ENCODE measurements around the gene MEGF6. TPM values are rescaled to one million over a fixed set of nuclear protein-coding genes. Genes with fewer than 3 reads are reported as not detected.

Gene MEGF6
- total and polyA plus RNA-seq, 2 donors (not counting 1 experiment from before 2014, with no cell fraction given), result 43.2 to 77.3 TPM

DNA sequence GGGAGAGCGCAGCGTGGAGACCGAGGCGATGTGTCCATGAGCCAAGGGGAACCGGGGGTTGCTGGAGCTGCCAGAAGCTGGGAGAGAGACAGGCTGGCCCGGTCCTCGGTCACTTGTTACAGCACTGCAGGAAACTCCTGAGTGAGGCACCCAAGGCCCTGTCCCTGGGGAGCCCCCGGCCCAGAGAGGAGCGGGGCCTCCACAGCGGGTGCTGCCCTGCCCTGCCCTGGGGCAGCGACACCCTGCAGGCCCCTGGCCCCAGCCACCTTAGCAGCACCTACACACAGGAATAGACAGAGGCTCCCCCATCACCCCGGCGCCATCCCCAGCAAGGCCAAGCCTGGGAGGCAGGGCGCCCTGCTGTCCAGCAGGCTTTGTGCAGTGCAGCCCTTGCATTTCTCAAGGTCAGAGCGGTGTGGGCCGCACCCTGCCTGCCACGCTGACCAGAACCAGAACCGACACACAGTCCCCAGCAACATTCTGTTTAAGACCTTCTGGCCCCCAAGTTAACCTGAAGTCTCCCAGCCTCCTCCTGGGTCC, 6.6 kb upstream of the MEGF6 start:
- H3K4me1 ChIP-seq (ENCODE audit: control insufficient read depth in 2 of 2, insufficient read depth in 2 of 2, low read length in 2 of 2), result peaks cover 0 to 12% of the 10 kb centered on the region in 2 donors
- H2AFZ ChIP-seq (ENCODE audit: insufficient read depth, low read depth, low read length, poor library complexity, severe bottlenecking), result no peak overlapping the region
- Mint-ChIP-seq H3K4me1 (peaks cover 29% of the 10 kb centered on the region), H3K9me3 (ENCODE audit: insufficient read depth) (no peaks in the 10 kb centered on the region), H3K27me3 (peaks cover 25% of the 10 kb centered on the region), H3K27ac (no peak overlapping the region), H3K4me3 (no peak overlapping the region)
- H3K27ac ChIP-seq (ENCODE audit: low read length in 2 of 2), result no peak overlapping the region
- no peaks in the 10 kb centered on the region for H4K20me1 ChIP-seq (ENCODE audit: control insufficient read depth, insufficient read depth, low read length, poor library complexity, severe bottlenecking)
- DNase-seq (no peak), ATAC-seq (ENCODE audit: low read depth) (no peak)
- CTCF ChIA-PET, result interaction anchor here (0.8 to 1.6 kb wide), 7 partner anchors 10 to 132 kb away, joined by 3 to 8 read pairs (median 3); no protein-coding TSS in a partner anchor
- no peak overlapping the region for H3K4me3 ChIP-seq (ENCODE audit: control extremely low read depth in 1 of 5, extremely low read depth in 1 of 5, insufficient read depth in 1 of 5, low read depth in 2 of 5, low read length in 4 of 5)
- TF ChIP-seq, protein P1, sequence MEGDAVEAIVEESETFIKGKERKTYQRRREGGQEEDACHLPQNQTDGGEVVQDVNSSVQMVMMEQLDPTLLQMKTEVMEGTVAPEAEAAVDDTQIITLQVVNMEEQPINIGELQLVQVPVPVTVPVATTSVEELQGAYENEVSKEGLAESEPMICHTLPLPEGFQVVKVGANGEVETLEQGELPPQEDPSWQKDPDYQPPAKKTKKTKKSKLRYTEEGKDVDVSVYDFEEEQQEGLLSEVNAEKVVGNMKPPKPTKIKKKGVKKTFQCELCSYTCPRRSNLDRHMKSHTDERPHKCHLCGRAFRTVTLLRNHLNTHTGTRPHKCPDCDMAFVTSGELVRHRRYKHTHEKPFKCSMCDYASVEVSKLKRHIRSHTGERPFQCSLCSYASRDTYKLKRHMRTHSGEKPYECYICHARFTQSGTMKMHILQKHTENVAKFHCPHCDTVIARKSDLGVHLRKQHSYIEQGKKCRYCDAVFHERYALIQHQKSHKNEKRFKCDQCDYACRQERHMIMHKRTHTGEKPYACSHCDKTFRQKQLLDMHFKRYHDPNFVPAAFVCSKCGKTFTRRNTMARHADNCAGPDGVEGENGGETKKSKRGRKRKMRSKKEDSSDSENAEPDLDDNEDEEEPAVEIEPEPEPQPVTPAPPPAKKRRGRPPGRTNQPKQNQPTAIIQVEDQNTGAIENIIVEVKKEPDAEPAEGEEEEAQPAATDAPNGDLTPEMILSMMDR (IDR thresholded peaks at IDR 0.05), result no peak
- TF ChIP-seq EZH2 (IDR thresholded peaks at IDR 0.05; ENCODE audit: borderline replicate concordance, insufficient read depth, low read depth, low read length, poor library complexity, severe bottlenecking), result no peak
- intact Hi-C loops (cut with micrococcal nuclease), result no loop called here
- no peaks in the 10 kb centered on the region for H3K79me2 ChIP-seq (ENCODE audit: control insufficient read depth, insufficient read depth, low read length)
- no peaks in the 10 kb centered on the region for H3K9me3 ChIP-seq (ENCODE audit: control extremely low read depth in 1 of 3, control insufficient read depth in 2 of 3, insufficient read depth in 1 of 3, low read length in 2 of 3)
- no peak overlapping the region for H3K4me2 ChIP-seq (replicated peaks; ENCODE audit: low read depth, low read length, poor library complexity, severe bottlenecking)
- peaks cover 0 to 15% (median 0%) of the 10 kb centered on the region in 4 experiments for H3K27me3 ChIP-seq (replicated peaks in 1 of 4; ENCODE audit: control extremely low read depth in 1 of 4, control insufficient read depth in 3 of 4, insufficient read depth in 4 of 4, low read length in 3 of 4)
- POLR2A ChIA-PET, result no interaction called here
- 85% methylated on average over 17 of the region's 18 CpGs for WGBS (ENCODE audit: insufficient coverage)
- H3K36me3 ChIP-seq (replicated peaks in 1 of 2; ENCODE audit: control extremely low read depth in 1 of 2, control insufficient read depth in 1 of 2, extremely low read depth in 1 of 2, insufficient read depth in 2 of 2, low read length in 1 of 2), result no peaks in the 10 kb centered on the region
- no peak overlapping the region for H3K9ac ChIP-seq (ENCODE audit: low read length)

DNA sequence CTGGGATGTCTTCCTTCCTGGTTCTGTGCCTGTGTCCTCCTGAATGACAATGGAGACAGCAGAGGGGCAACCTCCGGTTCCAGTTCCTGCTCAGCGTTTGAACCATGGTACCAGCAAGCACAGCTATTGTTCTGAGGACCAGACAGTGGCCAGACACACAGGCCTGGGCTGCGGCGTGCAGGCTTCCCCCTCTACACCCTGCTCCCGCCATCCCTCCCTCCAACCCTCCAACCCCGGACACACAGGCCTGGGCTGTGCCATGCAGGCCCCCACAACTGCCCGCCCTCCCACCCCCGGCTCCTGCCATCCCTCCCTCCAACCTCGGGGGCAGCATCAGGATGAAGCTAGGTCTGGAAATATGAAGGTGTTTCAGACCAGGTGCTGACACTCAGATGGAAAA, 5.6 kb upstream of the MEGF6 start:
- H3K4me3 Mint-ChIP-seq, result no peak overlapping the region
- Histone ChIP-seq H3K27me3 (replicated peaks in 1 of 4; ENCODE audit: control extremely low read depth in 1 of 4, control insufficient read depth in 3 of 4, insufficient read depth in 4 of 4, low read length in 3 of 4) (peaks cover 0 to 20% (median 3%) of the 10 kb centered on the region in 4 experiments), H2AFZ (ENCODE audit: insufficient read depth, low read depth, low read length, poor library complexity, severe bottlenecking) (no peak overlapping the region), H3K27ac (ENCODE audit: low read length in 2 of 2) (no peak overlapping the region), H3K9ac (ENCODE audit: low read length) (no peak overlapping the region), H4K20me1 (ENCODE audit: control insufficient read depth, insufficient read depth, low read length, poor library complexity, severe bottlenecking) (no peaks in the 10 kb centered on the region), H3K79me2 (ENCODE audit: control insufficient read depth, insufficient read depth, low read length) (no peaks in the 10 kb centered on the region), H3K4me2 (replicated peaks; ENCODE audit: low read depth, low read length, poor library complexity, severe bottlenecking) (no peak overlapping the region), H3K36me3 (replicated peaks in 1 of 2; ENCODE audit: control extremely low read depth in 1 of 2, control insufficient read depth in 1 of 2, extremely low read depth in 1 of 2, insufficient read depth in 2 of 2, low read length in 1 of 2) (no peaks in the 10 kb centered on the region), H3K4me1 (ENCODE audit: control insufficient read depth in 2 of 2, insufficient read depth in 2 of 2, low read length in 2 of 2) (peaks cover 2 to 15% of the 10 kb centered on the region in 2 donors), H3K4me3 (ENCODE audit: control extremely low read depth in 1 of 5, extremely low read depth in 1 of 5, insufficient read depth in 1 of 5, low read depth in 2 of 5, low read length in 4 of 5) (no peak overlapping the region), H3K9me3 (ENCODE audit: control extremely low read depth in 1 of 3, control insufficient read depth in 2 of 3, insufficient read depth in 1 of 3, low read length in 2 of 3) (no peaks in the 10 kb centered on the region)
- intact Hi-C loops (cut with micrococcal nuclease), result no loop called here
- H3K27me3 Mint-ChIP-seq, result peaks cover 29% of the 10 kb centered on the region
- no peak overlapping the region for H3K27ac Mint-ChIP-seq
- WGBS (ENCODE audit: insufficient coverage), result 95% methylated on average over 2 of the region's 9 CpGs
- ChIA-PET POLR2A (no interaction called here), CTCF (interaction anchor here (0.8 to 1.6 kb wide), 6 partner anchors 9 to 131 kb away, joined by 3 to 5 read pairs (median 3); no protein-coding TSS in a partner anchor)
- ATAC-seq (ENCODE audit: low read depth) (no peak), DNase-seq (no peak)
- H3K9me3 Mint-ChIP-seq (ENCODE audit: insufficient read depth), result no peaks in the 10 kb centered on the region
- TF ChIP-seq, protein P1 (IDR thresholded peaks at IDR 0.05), result no peak
- no peak for TF ChIP-seq EZH2 (IDR thresholded peaks at IDR 0.05; ENCODE audit: borderline replicate concordance, insufficient read depth, low read depth, low read length, poor library complexity, severe bottlenecking)
- peaks cover 25% of the 10 kb centered on the region for H3K4me1 Mint-ChIP-seq
